Activated CD4-positive, alpha-beta T cell treated with anti-CD3 and anti-CD28 coated beads for 36 hours (primary cell): Measurements from ENCODE around the gene MYH13. TPM values are rescaled to one million over a fixed set of nuclear protein-coding genes. Genes with fewer than 3 reads are reported as not detected.

Experiments used
- ATAC-seq: fragments of 200-7000 bp; cut with Tn5 transposase; one replicate; pipeline ENCODE4 v1.10.0; 2021; ENCODE audit warnings: mild to moderate bottlenecking, moderate library complexity
- CTCF ChIA-PET: fragments of 350-600 bp; sonication (Branson Sonifier 250); formaldehyde crosslinking; loops from one replicate; lab custom pipeline; 2021; ENCODE audit warnings: antibody characterized with exemption; lab: Charles Lee
- POLR2A ChIA-PET: fragments of 350-600 bp; sonication (Branson Sonifier 250); formaldehyde crosslinking; loops from one replicate; lab custom pipeline; 2021; ENCODE audit warnings: antibody characterized with exemption, inconsistent platforms; lab: Charles Lee
- DNase-seq: peaks from one replicate; pipeline ENCODE4 v3.0.0-alpha.2; 2020
- H3K27ac Mint-ChIP-seq: one replicate; pipeline ENCODE4 v1.8.0; 2021; ENCODE audit warnings: mixed read lengths
- H3K27me3 Mint-ChIP-seq: one replicate; pipeline ENCODE4 v1.8.0; 2021; ENCODE audit warnings: mixed read lengths
- H3K36me3 Mint-ChIP-seq: one replicate; pipeline ENCODE4 v1.8.0; 2021; ENCODE audit warnings: low read depth, mixed read lengths
- H3K4me1 Mint-ChIP-seq: one replicate; pipeline ENCODE4 v1.8.0; 2021; ENCODE audit warnings: mixed read lengths
- H3K4me3 Mint-ChIP-seq: one replicate; pipeline ENCODE4 v1.8.0; 2021; ENCODE audit warnings: mild to moderate bottlenecking, moderate library complexity, mixed read lengths
- H3K9me3 Mint-ChIP-seq: one replicate; pipeline ENCODE4 v1.8.0; 2021; ENCODE audit warnings: low read depth, mixed read lengths
- intact Hi-C, 2 experiments: fragments of 100-400 bp; cut with DNase I in 1 of 2; cut with micrococcal nuclease in 1 of 2; formaldehyde crosslinking; loops; one replicate each; pipeline versions ENCODE4 v1.14.2 to v1.15.1; 2022 to 2024; cut with DNase I, micrococcal nuclease
- total RNA-seq, 2 experiments: library from RNA; stranded (reverse); gene quantifications; one replicate each; pipeline ENCODE4 v1.2.3, GENCODE V29; 2021

Gene MYH13
- total RNA-seq, 2 experiments from 2014 or later = not detected

DNA sequence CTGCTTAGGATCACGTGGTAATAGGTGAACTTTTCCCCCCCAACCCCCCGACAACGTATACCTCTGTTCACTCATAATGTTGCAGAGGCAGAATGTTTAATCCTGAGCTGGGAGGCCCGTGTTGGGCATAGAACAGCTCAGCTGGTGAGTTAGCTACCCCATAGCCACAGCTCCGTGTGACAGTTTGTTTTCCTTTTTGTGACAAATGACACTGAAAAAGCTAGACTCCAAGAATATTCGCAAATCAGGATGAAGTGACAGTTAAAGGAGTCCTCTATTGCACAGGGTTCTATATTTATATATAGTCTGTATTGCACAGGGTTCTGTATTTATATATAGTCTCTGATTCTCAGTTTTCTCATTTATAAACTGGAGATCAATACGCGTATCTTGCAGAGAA, 33.8 kb downstream of the MYH13 start:
- H3K36me3 Mint-ChIP-seq = no peaks in the 10 kb centered on the region
- intact Hi-C loops = no loop called here
- H3K27ac Mint-ChIP-seq = no peak overlapping the region
- H3K9me3 Mint-ChIP-seq = no peaks in the 10 kb centered on the region
- H3K4me1 Mint-ChIP-seq = no peaks in the 10 kb centered on the region
- DNase-seq (no peak), ATAC-seq (no peak)
- ChIA-PET POLR2A (no interaction called here), CTCF (no interaction called here)
- no peak overlapping the region for H3K4me3 Mint-ChIP-seq
- H3K27me3 Mint-ChIP-seq = no peaks in the 10 kb centered on the region

DNA sequence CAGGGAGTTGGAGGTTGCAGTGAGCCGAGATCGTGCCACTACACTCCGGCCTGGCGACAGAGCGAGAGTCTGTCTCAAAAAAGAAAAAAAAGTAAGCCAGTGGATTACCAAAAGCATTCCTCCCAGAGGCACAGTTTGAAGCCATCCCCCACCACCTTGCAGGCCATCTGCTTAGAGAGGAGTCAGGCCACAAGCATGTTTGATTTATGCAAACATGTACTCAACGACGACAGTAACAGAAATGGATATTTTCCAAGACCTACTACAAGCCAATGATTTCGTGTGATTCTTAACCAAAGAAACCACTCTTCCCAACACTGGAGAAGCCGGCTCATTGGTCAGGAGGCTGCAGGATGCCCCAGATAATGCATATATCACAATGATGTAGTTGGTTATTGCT, 34.8 kb downstream of the MYH13 start:
- H3K4me1 Mint-ChIP-seq = no peaks in the 10 kb centered on the region
- ChIA-PET POLR2A (no interaction called here), CTCF (interaction anchor here (0.6 to 1.1 kb wide), 2 partner anchors 9 to 521 kb away, joined by 3 to 5 read pairs; no protein-coding TSS in a partner anchor)
- no peaks in the 10 kb centered on the region for H3K9me3 Mint-ChIP-seq
- intact Hi-C loops = no loop called here
- H3K4me3 Mint-ChIP-seq = no peak overlapping the region
- no peaks in the 10 kb centered on the region for H3K27me3 Mint-ChIP-seq
- DNase-seq (no peak), ATAC-seq (no peak)
- H3K36me3 Mint-ChIP-seq = no peaks in the 10 kb centered on the region
- H3K27ac Mint-ChIP-seq = no peak overlapping the region

- H3K4me1 Mint-ChIP-seq = no peaks in the 10 kb centered on the region
- ChIA-PET POLR2A (no interaction called here), CTCF (interaction anchor here (0.7 to 1.1 kb wide), 2 partner anchors 9 to 20 kb away, joined by 4 to 5 read pairs; no protein-coding TSS in a partner anchor)
- no peak overlapping the region for H3K4me3 Mint-ChIP-seq
- no peak overlapping the region for H3K27ac Mint-ChIP-seq
- ATAC-seq = no peak
- H3K27me3 Mint-ChIP-seq = no peaks in the 10 kb centered on the region
- H3K36me3 Mint-ChIP-seq = no peaks in the 10 kb centered on the region
- H3K9me3 Mint-ChIP-seq = no peaks in the 10 kb centered on the region
- intact Hi-C loops = no loop called here
- DNase-seq = no peak
These were observed 35.7 kb downstream of the MYH13 start for GRCh38 chr17:10337136-10337535.

DNA sequence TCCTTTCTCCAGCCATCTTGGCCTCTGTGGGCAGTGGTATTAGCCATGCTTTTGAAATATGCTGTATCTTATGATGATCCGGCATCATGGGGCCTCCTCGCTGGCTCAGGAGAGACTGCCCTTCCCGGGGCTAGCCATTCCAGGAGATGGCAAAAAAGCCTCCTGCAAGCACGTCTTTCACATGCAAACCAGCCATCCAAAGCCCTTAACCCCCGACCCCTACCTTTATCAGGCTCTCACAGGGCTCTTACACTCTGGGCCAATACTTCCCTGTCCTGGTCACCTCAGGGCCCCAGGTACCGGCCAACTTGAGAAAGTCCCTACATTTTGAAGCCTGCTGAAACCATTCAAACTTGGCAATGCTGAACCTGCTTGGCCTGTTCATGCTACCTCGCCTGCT, 36.4 kb downstream of the MYH13 start:
- no peak overlapping the region for H3K27ac Mint-ChIP-seq
- POLR2A ChIA-PET = no interaction called here
- DNase-seq (no peak), ATAC-seq (no peak)
- intact Hi-C loops = no loop called here
- no peaks in the 10 kb centered on the region for H3K4me1 Mint-ChIP-seq
- H3K9me3 Mint-ChIP-seq = no peaks in the 10 kb centered on the region
- no peaks in the 10 kb centered on the region for H3K27me3 Mint-ChIP-seq
- CTCF ChIA-PET = interaction anchor here (0.5 to 0.7 kb wide), 2 partner anchors 20 to 191 kb away, joined by 3 to 4 read pairs; no protein-coding TSS in a partner anchor
- H3K36me3 Mint-ChIP-seq = no peaks in the 10 kb centered on the region
- no peak overlapping the region for H3K4me3 Mint-ChIP-seq

GRCh38 chr17:10332515-10332914, 40.3 kb downstream of the MYH13 start:
- no peak overlapping the region for H3K27ac Mint-ChIP-seq
- POLR2A ChIA-PET = interaction anchor here (0.6 to 0.9 kb wide), 2 partner anchors 10 to 51 kb away, joined by 3 to 4 read pairs; no protein-coding TSS in a partner anchor
- no peak overlapping the region for H3K4me3 Mint-ChIP-seq
- ATAC-seq = no peak
- DNase-seq = no peak
- CTCF ChIA-PET = interaction anchor here (1.0 to 1.1 kb wide), 3 partner anchors 21 to 36 kb away, joined by 3 to 4 read pairs (median 3); no protein-coding TSS in a partner anchor
- intact Hi-C loops = no loop called here
- H3K9me3 Mint-ChIP-seq = no peaks in the 10 kb centered on the region
- H3K36me3 Mint-ChIP-seq = no peaks in the 10 kb centered on the region
- H3K4me1 Mint-ChIP-seq = no peaks in the 10 kb centered on the region
- peaks cover 3% of the 10 kb centered on the region for H3K27me3 Mint-ChIP-seq

GRCh38 chr17:10328971-10329923, 43.6 kb downstream of the MYH13 start:
- DNase-seq = no peak
- H3K4me1 Mint-ChIP-seq = no peaks in the 10 kb centered on the region
- H3K4me3 Mint-ChIP-seq = no peak overlapping the region
- ChIA-PET CTCF (interaction anchor here (0.7 to 4.1 kb wide), 8 partner anchors 8 to 301 kb away, joined by 3 to 41 read pairs (median 4); no protein-coding TSS in a partner anchor), POLR2A (no interaction called here)
- no peaks in the 10 kb centered on the region for H3K9me3 Mint-ChIP-seq
- H3K27me3 Mint-ChIP-seq = peaks cover 3% of the 10 kb centered on the region
- no peak overlapping the region for H3K27ac Mint-ChIP-seq
- intact Hi-C loops = no loop called here
- no peaks in the 10 kb centered on the region for H3K36me3 Mint-ChIP-seq
- ATAC-seq = no peak

DNA sequence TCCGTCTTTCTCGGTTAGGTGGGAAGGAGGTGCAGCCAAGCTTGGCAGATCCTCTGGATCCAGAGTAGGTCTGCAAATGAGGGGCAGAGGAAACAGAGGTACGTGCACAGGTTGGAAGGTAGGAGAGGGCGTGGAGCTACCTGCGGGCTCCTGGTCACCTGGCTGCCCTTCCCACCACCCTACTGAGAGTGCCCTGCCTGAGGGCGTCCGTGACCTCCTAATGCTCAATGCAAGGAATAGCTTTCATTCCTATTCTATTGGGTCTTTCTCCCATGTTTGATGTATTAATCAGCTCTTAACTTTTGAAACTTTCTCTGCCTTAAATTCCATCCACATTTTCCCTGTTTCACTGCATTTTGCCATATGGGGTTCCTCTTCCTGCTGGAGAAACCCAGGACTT, 44.6 kb downstream of the MYH13 start:
- no peak for ATAC-seq
- Mint-ChIP-seq H3K4me1 (no peaks in the 10 kb centered on the region), H3K27ac (no peak overlapping the region), H3K9me3 (no peaks in the 10 kb centered on the region), H3K36me3 (no peaks in the 10 kb centered on the region), H3K4me3 (no peak overlapping the region), H3K27me3 (peaks cover 3% of the 10 kb centered on the region)
- CTCF ChIA-PET = interaction anchor here (0.6 to 4.1 kb wide), 14 partner anchors 8 to 323 kb away, joined by 3 to 41 read pairs (median 4); no protein-coding TSS in a partner anchor
- intact Hi-C loops = no loop called here
- POLR2A ChIA-PET = no interaction called here
- DNase-seq = no peak

DNA sequence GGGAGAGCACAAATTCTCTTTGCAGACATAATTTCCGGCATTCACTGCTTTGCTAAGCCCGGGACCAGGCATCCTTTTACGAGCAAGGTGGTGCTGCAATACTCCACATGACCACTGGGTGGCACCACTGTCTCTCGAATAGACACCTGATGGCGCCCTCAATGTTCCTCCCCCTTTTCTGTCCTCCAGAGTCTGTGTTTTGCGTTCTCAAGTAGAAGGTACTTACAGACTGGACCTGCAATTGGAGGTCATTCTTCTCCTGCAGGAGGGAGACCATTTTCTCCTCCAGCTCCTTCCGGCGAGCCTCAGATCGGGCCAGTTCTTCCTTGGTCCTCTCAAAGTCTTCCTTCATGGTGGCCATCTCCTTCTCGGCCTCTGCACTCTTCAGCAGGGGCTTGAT, 45.2 kb downstream of the MYH13 start:
- Mint-ChIP-seq H3K4me3 (no peak overlapping the region), H3K27ac (no peak overlapping the region), H3K36me3 (no peaks in the 10 kb centered on the region), H3K9me3 (no peaks in the 10 kb centered on the region), H3K4me1 (no peaks in the 10 kb centered on the region), H3K27me3 (peaks cover 3% of the 10 kb centered on the region)
- CTCF ChIA-PET = interaction anchor here (0.6 to 4.1 kb wide), 8 partner anchors 8 to 322 kb away, joined by 3 to 41 read pairs (median 4); no protein-coding TSS in a partner anchor
- POLR2A ChIA-PET = no interaction called here
- intact Hi-C loops = loop anchor here (1.0 kb wide), 2 partner anchors 287 to 291 kb away; no protein-coding TSS in a partner anchor
- DNase-seq = peak; percentile 87
- peak; percentile 73 for ATAC-seq

DNA sequence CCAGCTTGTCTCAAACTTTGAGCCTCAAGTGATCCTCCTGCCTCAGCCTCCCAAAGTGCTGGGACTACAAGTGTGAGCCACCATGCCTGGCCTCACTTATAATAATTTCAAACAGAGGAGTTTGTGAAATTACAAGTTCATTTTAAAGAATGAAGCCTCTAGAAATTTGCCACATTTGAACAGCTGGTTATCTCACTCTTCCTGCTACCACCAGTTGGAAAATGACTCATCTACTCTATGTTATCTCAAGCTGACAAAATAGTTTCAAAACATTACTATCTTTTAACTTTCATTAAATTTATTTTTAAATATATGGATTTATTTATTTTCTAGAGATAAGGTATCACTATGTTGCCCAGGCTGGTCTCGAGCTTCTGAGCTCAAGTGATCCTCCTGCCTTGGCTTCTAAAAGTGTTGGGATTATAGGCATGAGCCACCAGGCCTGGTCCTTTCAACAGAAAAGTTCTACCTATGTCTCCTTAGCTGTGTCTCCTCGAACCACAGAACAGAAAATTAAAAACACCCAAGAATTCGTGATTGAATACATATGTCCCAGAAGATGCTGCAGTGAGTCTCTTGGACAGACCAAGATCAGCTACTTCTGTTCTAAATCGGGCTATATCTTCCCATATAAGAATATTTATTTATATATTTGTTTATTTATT, 47.6 kb downstream of the MYH13 start:
- intact Hi-C loops = no loop called here
- Mint-ChIP-seq H3K27me3 (peaks cover 3% of the 10 kb centered on the region), H3K36me3 (no peaks in the 10 kb centered on the region), H3K27ac (no peak overlapping the region), H3K4me3 (no peak overlapping the region), H3K4me1 (peaks cover 5% of the 10 kb centered on the region), H3K9me3 (no peaks in the 10 kb centered on the region)
- CTCF ChIA-PET = interaction anchor here (1.0 to 2.4 kb wide), 5 partner anchors 9 to 296 kb away, joined by 3 to 17 read pairs (median 4); no protein-coding TSS in a partner anchor
- DNase-seq (no peak), ATAC-seq (no peak)
- POLR2A ChIA-PET = no interaction called here

- DNase-seq (no peak), ATAC-seq (no peak)
- Mint-ChIP-seq H3K36me3 (no peaks in the 10 kb centered on the region), H3K27me3 (peaks cover 2% of the 10 kb centered on the region), H3K27ac (no peak overlapping the region), H3K4me1 (peaks cover 5% of the 10 kb centered on the region), H3K4me3 (no peak overlapping the region), H3K9me3 (no peaks in the 10 kb centered on the region)
- intact Hi-C loops = no loop called here
- CTCF ChIA-PET = interaction anchor here (2.4 kb wide), 1 partner anchor 294 kb away, joined by 17 read pairs; no protein-coding TSS in a partner anchor
- POLR2A ChIA-PET = no interaction called here
These were observed 48.8 kb downstream of the MYH13 start for GRCh38 chr17:10323812-10324610.
